GM23338 (cell line): ENCODE results near the gene LMOD1. TPM values are rescaled to one million over a fixed set of nuclear protein-coding genes. Genes with fewer than 3 reads are reported as not detected.

Experiments
- ATAC-seq: fragments of 200-7000 bp; cut with Tn5 transposase; 3 replicates; pipeline ENCODE4 v1.9.1; 2020
- DNase-seq: peaks from one replicate; pipeline ENCODE4 v3.0.0-alpha.2; 2015; ENCODE audit warnings: low spot score
- H2AFZ ChIP-seq: fragments of 200-600 bp; sonication (generic); 2 replicates; pipeline ENCODE4 v1.8.0; 2016; ENCODE audit warnings: antibody characterized with exemption, mild to moderate bottlenecking, moderate library complexity
- H3F3A ChIP-seq: fragments of 200-600 bp; sonication (generic); replicated peaks from 2 replicates; pipeline ENCODE4 v1.8.0; 2017; ENCODE audit warnings: antibody characterized with exemption, mixed run types, low read depth
- H3K27ac ChIP-seq: fragments of 200-600 bp; sonication (generic); 2 replicates; pipeline ENCODE4 v1.6.1; 2016; ENCODE audit warnings: low read depth
- H3K27me3 ChIP-seq: fragments of 200-600 bp; sonication (generic); 2 replicates; pipeline ENCODE4 v1.8.0; 2016; ENCODE audit warnings: mild to moderate bottlenecking, mixed run types, moderate library complexity; ENCODE audit not compliant: insufficient read depth
- H3K36me3 ChIP-seq: fragments of 200-600 bp; sonication (generic); 2 replicates; pipeline ENCODE4 v1.8.0; 2016; ENCODE audit warnings: mild to moderate bottlenecking; ENCODE audit not compliant: insufficient read depth
- H3K4me1 ChIP-seq: fragments of 200-600 bp; sonication (generic); 2 replicates; pipeline ENCODE4 v1.8.0; 2016; ENCODE audit warnings: mild to moderate bottlenecking, moderate library complexity; ENCODE audit not compliant: insufficient read depth
- H3K4me2 ChIP-seq: fragments of 200-600 bp; sonication (generic); 2 replicates; pipeline ENCODE4 v1.7.1; 2017; ENCODE audit warnings: mixed run types
- H3K4me3 ChIP-seq: fragments of 200-600 bp; sonication (generic); 2 replicates; pipeline ENCODE4 v1.6.1; 2016; ENCODE audit warnings: mixed run types
- H3K79me2 ChIP-seq: fragments of 200-600 bp; sonication (generic); replicated peaks from 2 replicates; pipeline ENCODE4 v1.8.0; 2017; ENCODE audit warnings: mild to moderate bottlenecking; ENCODE audit not compliant: insufficient read depth
- H3K9me2 ChIP-seq: fragments of 200-600 bp; sonication (generic); 2 replicates; pipeline ENCODE4 v1.8.0; 2017; ENCODE audit not compliant: insufficient read depth
- H4K20me1 ChIP-seq: fragments of 200-600 bp; sonication (generic); replicated peaks from 2 replicates; pipeline ENCODE4 v1.8.0; 2017; ENCODE audit warnings: mild to moderate bottlenecking; ENCODE audit not compliant: insufficient read depth
- H3K27ac Mint-ChIP-seq: 2 replicates; pipeline ENCODE4 v1.8.0; 2020; ENCODE audit warnings: inconsistent platforms, mild to moderate bottlenecking, moderate library complexity, mixed read lengths
- H3K27me3 Mint-ChIP-seq: 3 replicates; pipeline ENCODE4 v1.8.0; 2022; ENCODE audit warnings: low read depth, mild to moderate bottlenecking, moderate library complexity, mixed read lengths, inconsistent platforms; ENCODE audit not compliant: insufficient read depth, poor library complexity
- H3K36me3 Mint-ChIP-seq: 3 replicates; pipeline ENCODE4 v1.8.0; 2021; ENCODE audit warnings: low read depth, mild to moderate bottlenecking, inconsistent platforms, moderate library complexity, mixed read lengths
- H3K4me1 Mint-ChIP-seq: 3 replicates; pipeline ENCODE4 v1.8.0; 2020; ENCODE audit warnings: mild to moderate bottlenecking, inconsistent platforms, mixed read lengths
- H3K4me3 Mint-ChIP-seq: 3 replicates; pipeline ENCODE4 v1.8.0; 2021; ENCODE audit warnings: moderate library complexity, mild to moderate bottlenecking, inconsistent platforms, mixed read lengths
- H3K9me3 Mint-ChIP-seq: 3 replicates; pipeline ENCODE4 v1.8.0; 2020; ENCODE audit warnings: moderate library complexity, mild to moderate bottlenecking, inconsistent platforms, mixed read lengths
- CTCF ChIP-seq, 2 experiments: fragments of 200-600 bp in 1 of 2; sonication (generic) in 1 of 2; conservative IDR thresholded peaks; 2 replicates each; pipeline versions ENCODE4 v1.5.1 to v1.6.1; 2016 to 2017; ENCODE audit warnings: antibody characterized with exemption in 2 of 2, low read depth in 2 of 2, mild to moderate bottlenecking in 2 of 2, moderate library complexity in 1 of 2
- ETS1 ChIP-seq: IDR thresholded peaks from 2 replicates; pipeline ENCODE4 v1.6.1; 2016; ENCODE audit warnings: antibody characterized with exemption
- EZH2phosphoT487 ChIP-seq: fragments of 200-600 bp; sonication (generic); IDR thresholded peaks from one replicate; pipeline ENCODE4 v1.8.1; 2018; ENCODE audit warnings: antibody characterized with exemption; ENCODE audit not compliant: unreplicated experiment
- NANOG ChIP-seq: IDR thresholded peaks from 2 replicates; pipeline ENCODE4 v1.6.1; 2016; ENCODE audit warnings: antibody characterized with exemption, borderline replicate concordance
- POLR2AphosphoS5 ChIP-seq: IDR thresholded peaks from 2 replicates; pipeline ENCODE4 v1.6.1; 2016; ENCODE audit warnings: antibody characterized with exemption, low read depth
- REST ChIP-seq: IDR thresholded peaks from one replicate; pipeline ENCODE4 v1.6.1; 2018; ENCODE audit warnings: antibody characterized with exemption; ENCODE audit not compliant: unreplicated experiment
- ZNF114 ChIP-seq: fragments of 250-450 bp; sonication (Bioruptor Pico); IDR thresholded peaks from 2 replicates; pipeline ENCODE4 v1.5.0; 2020; ENCODE audit warnings: mild to moderate bottlenecking, moderate library complexity
- ZNF462 ChIP-seq: fragments of 250-450 bp; sonication (Bioruptor Pico); IDR thresholded peaks from 2 replicates; pipeline ENCODE4 v1.5.0; 2020; ENCODE audit warnings: mild to moderate bottlenecking, moderate library complexity
- polyA plus RNA-seq: library from polyadenylated mRNA; unstranded; fragments of >200 nt; fragmentation: Nextera tagmentation; extraction: Ambion mirVana; gene quantifications from 2 replicates; pipeline ENCODE4 v1.2.1, GENCODE V29; 2016
- total RNA-seq: library from RNA; depleted of rRNA; stranded (reverse); fragments of >200 nt; shearing (Covaris generic); gene quantifications from 2 replicates; pipeline ENCODE4 v1.2.3, GENCODE V29; 2014

Gene LMOD1
- total and polyA plus RNA-seq, 2 experiments from 2014 or later, result 0.74 to 1.7 TPM

GRCh38 chr1:201876148-201876818 is 70.1 kb downstream of the LMOD1 start:
- Mint-ChIP-seq H3K9me3 (no peaks in the 10 kb centered on the region), H3K4me3 (no peak overlapping the region), H3K4me1 (peaks cover 14% of the 10 kb centered on the region; the same call in 2 of the 3 replicates), H3K36me3 (peaks cover 60% of the 10 kb centered on the region), H3K27ac (no peak overlapping the region), H3K27me3 (peaks cover 7% of the 10 kb centered on the region)
- Histone ChIP-seq H3K4me3 (no peak overlapping the region), H3K79me2 (no peaks in the 10 kb centered on the region), H2AFZ (no peak overlapping the region), H3K4me2 (no peak overlapping the region), H4K20me1 (no peaks in the 10 kb centered on the region; the same call in none of the 2 replicates), H3F3A (peaks cover 17% of the 10 kb centered on the region; the same call in 1 of the 2 replicates), H3K9me2 (no peaks in the 10 kb centered on the region), H3K4me1 (peaks cover 2% of the 10 kb centered on the region; the same call in 1 of the 2 replicates), H3K36me3 (peaks cover 29% of the 10 kb centered on the region), H3K27ac (no peak overlapping the region), H3K27me3 (no peaks in the 10 kb centered on the region)
- ATAC-seq, result no peak
- TF ChIP-seq ZNF114 (no peak), CTCF (conservative IDR thresholded peaks at IDR 0.05; ENCODE audit: low read depth in 2 of 2) (peak; percentile 42 to 47)
- DNase-seq, result no peak

- ATAC-seq (no peak), DNase-seq (no peak)
- no peak overlapping the region for H3K4me3 Mint-ChIP-seq
- H3K79me2 ChIP-seq, result no peaks in the 10 kb centered on the region
- peaks cover 13% of the 10 kb centered on the region; the same call in 1 of the 2 replicates for H3F3A ChIP-seq
- H3K36me3 Mint-ChIP-seq, result peaks cover 75% of the 10 kb centered on the region
- TF ChIP-seq POLR2AphosphoS5 (no peak), EZH2phosphoT487 (no peak), NANOG (no peak), REST (no peak), ETS1 (no peak), ZNF462 (no peak)
- no peaks in the 10 kb centered on the region for H3K27me3 ChIP-seq
- no peak overlapping the region; the same call in 1 of the 2 replicates for H3K27ac Mint-ChIP-seq
- no peaks in the 10 kb centered on the region for H3K4me1 ChIP-seq
- H3K4me2 ChIP-seq, result no peak overlapping the region
- no peak overlapping the region for H2AFZ ChIP-seq
- H4K20me1 ChIP-seq, result no peaks in the 10 kb centered on the region; the same call in none of the 2 replicates
- no peaks in the 10 kb centered on the region for H3K9me2 ChIP-seq
- H3K9me3 Mint-ChIP-seq, result no peaks in the 10 kb centered on the region
- H3K27ac ChIP-seq, result no peak overlapping the region
- peaks cover 9% of the 10 kb centered on the region for H3K27me3 Mint-ChIP-seq
- peaks cover 44% of the 10 kb centered on the region for H3K36me3 ChIP-seq
- peaks cover 4% of the 10 kb centered on the region; the same call in 2 of the 3 replicates for H3K4me1 Mint-ChIP-seq
- H3K4me3 ChIP-seq, result no peak overlapping the region
These were observed 71.7 kb downstream of the LMOD1 start for GRCh38 chr1:201874672-201875071.
